ENCODE data around the gene GREM2.

DNA sequence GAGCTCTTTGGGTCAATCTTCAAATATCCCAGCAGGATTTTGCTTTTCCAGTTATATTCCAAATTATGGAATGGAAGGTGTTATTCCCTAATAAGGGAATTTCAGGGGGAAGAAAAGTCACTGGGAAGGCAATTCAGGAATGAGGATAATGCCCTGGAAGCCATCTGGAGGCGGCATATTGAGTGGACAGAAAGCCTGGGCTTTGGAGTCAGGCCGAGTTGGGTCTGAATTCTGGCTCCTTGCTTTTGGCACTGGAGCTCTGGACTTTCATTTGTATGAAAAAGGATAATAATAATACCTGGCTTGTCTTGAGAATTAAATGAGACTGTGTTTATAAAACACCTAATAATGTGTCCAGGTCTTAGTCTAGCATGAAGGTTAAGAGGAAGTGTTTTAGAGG lies 16.5 kb downstream of the GREM2 start:
- no peak for TF ChIP-seq POLR2A (IDR thresholded peaks at IDR 0.05)
- TF ChIP-seq CTCF (IDR thresholded peaks at IDR 0.05 in 4 of 5, conservative IDR thresholded peaks at IDR 0.05 in 1 of 5) = no peak
